GM19023 (cell line): ENCODE measurements around the gene CYTH1.
"Not testable (repeated sequence)": the region's sequence is repeated elsewhere in the genome, so short reads cannot be mapped to it uniquely, and the experiment has no call there.

Experiments
- ATAC-seq: cut with Tn5 transposase; IDR thresholded peaks from one replicate; pipeline ENCODE4 v1.9.1; 2021; ENCODE audit warnings: mild to moderate bottlenecking, moderate library complexity; ENCODE audit not compliant: unreplicated experiment

CYTH1 gene

DNA sequence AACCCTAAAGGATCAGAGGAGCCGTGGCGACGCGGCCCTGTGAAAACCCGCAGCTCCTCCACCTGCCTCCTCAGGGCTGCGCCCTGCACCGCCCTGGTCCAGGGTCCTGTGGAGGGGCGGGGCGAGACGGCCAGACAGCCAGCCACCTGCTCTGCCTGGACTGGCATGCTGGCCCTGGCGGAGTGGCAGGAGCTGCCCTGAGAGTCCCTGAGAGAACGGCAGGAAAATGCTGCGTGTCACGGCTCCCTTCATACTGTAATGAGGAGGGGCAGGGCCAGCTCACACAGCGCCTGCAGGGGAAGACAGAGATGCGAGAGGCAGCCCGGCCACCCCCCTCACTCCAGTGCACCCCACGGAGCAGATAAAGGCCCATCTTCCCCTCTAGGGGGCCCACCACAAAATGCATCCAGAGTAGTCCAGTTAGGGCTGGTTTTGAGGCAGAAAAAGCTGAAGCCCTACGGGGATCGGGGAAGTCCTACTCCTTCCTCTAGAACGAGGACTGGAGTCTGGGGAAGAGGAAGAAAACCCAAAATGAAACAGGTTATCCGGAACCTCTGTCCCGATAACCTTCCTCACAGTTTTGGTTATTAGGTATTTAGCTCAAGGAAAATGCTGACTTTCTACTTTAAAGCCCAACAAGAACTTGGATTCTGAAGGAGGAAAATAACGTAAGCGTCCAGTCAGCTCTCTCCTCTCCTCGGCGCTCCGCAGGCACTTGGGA lies 107.3 kb downstream of the CYTH1 start:
- ATAC-seq: no peak

DNA sequence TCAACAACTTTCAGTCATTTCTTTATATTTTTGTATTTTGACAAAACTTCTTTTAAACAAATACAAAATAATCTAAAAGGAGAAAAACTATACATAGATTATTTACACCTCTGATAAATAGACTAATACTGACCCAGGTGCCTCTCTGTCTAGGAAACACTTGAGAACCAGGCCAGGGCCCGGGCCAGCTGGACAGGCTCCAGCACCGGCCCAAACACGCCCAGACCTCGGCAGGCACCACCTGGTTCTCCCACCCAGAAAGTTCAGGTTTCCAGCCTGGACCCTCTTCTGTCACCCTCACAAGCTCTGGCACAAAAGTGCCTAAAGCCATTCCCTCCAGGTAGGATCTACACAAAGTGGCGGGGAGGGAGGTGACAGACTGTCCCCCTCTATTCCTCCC lies 107.9 kb downstream of the CYTH1 start:
- no peak for ATAC-seq

DNA sequence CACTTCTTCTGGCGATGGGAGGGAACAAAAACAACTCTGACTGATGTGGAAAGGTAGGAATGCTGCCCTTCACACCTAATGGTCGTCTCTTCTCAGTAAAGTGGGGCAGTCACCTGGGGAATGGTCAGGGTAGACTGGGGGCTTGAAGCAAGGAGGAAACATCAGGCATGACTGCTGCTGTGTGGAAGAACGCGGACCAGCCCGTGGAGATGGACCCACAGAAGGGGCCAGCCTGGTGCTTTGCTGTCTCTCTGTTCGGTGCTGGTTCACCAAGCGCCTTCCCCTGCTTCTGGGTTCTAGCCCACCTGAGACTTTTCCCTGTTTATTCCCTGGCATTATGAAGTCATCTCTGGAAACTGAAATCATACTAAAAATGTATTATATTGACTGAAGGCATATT lies 108.7 kb downstream of the CYTH1 start:
- ATAC-seq: no peak

DNA sequence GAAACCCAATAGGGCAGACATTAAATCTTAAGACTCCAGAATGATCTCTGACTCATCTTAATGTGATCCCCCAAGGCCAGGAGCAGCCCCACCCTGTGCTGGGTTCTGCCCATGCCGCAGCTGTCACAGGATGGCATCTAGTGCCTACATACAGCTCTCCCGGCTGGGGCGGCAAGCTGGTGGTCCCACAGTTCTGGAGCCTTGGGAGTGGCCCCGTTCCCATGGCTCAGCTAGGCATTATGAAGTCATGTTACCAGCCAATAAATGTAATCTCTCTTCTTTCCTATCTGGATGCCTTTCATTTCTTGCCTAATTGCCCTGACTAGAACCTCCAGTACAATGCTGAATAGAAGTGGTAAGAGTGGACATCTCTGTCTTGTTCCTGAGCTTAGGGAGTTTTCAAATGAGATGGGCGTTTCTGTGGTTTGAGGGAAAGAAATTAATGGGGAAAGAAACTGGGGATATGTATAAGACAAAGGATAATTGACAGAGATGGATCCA lies 109.2 kb downstream of the CYTH1 start:
- ATAC-seq: no peak

DNA sequence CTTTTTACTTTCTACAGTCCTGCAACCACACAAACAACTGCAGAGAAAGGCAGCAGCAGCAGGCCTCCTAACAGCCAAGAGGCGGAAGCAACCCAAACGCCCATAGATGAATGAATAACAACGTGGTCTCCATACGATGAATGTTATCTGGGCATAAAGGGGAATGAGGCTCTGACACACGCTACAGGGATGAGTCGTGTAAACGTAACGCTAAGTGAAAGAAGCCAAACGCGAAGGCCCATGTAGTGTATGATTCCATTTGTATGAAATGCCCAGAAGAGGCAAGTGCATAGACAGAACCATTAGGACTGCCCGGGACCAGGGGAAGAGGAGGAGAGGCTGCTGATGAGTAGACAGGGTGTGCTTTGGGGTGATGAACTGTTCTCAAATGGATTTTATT lies 110.1 kb downstream of the CYTH1 start:
- no peak for ATAC-seq

DNA sequence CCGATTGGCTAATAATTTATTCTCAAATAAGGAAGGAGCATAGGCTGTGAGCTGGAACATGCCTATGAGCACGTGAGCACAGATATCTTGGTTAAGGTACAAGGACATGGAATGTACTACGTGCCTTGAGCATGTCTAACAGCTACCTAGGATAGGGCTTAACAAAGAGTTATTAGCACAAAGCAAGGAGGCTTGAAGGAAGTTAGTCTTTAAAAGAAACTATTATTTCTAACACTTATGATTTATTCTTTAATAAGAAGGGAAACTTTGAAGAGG lies 110.4 kb downstream of the CYTH1 start:
- ATAC-seq: not testable (repeated sequence)

DNA sequence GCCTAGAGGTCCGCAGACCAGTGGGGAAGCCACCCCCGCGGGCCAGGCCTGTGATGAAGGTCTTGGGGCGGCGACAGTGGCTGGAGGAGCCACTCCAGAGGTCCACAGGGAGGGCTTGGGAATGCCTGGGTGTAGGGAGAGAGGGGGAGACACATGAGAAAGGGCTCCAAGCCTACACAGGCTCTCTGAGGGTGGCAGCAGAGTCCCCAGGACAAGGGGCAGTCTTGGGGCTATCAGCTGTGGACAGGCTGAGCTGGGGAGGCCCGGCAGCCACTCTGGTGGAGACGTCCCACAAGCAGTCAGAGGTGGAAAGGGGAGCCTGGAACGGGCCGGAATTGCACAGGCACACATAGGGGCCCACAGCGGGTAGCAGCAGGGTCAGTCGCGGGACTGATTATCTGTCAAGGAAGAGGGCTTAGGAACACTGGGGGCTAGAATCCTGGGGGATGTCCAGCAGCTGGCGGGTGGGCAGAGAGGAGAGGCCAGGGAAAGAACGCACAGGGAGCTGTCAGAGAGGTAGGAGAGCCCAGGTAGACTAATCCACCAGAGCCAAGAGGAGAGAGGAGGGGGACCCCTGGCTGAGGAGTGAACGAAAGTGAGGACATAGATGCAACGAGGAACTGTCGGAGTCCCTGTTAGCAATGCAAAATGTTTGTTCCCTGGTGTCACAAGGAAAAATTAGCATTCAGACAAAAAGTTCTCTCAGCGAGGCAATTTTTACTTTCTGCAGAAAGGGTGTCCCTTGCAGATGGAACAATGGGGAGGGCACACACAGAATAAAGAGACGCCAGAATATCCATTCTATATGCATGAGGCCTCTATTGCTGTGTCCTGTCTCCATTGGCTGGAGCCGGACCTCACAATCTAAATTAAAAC lies 111.0 kb downstream of the CYTH1 start:
- no peak for ATAC-seq

DNA sequence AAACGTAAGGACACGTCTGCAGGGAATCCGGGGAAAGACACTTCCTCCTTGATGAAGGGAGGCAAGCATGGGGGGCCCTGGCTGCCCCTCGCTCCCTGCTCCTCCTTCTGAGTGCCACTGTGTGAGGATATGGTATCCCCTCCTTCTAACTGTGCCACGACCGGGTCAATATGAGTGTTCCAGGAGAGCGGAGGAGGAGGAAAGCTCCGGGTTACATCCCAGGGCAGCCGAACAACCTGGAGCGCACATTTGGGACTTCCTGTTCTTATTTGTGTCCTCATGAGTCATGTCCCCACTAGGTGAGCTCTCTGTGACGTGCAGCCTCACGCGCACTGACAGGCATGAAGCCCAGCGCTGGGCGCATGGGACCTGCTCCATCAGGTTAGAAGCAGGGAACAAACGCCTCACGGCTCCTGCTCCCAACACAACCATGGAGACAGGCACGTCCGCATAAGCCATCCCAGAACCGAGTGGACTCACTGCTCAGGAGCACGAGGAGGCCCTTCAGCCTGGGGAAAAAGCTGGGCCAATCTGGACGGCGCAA lies 112.0 kb downstream of the CYTH1 start:
- no peak for ATAC-seq

DNA sequence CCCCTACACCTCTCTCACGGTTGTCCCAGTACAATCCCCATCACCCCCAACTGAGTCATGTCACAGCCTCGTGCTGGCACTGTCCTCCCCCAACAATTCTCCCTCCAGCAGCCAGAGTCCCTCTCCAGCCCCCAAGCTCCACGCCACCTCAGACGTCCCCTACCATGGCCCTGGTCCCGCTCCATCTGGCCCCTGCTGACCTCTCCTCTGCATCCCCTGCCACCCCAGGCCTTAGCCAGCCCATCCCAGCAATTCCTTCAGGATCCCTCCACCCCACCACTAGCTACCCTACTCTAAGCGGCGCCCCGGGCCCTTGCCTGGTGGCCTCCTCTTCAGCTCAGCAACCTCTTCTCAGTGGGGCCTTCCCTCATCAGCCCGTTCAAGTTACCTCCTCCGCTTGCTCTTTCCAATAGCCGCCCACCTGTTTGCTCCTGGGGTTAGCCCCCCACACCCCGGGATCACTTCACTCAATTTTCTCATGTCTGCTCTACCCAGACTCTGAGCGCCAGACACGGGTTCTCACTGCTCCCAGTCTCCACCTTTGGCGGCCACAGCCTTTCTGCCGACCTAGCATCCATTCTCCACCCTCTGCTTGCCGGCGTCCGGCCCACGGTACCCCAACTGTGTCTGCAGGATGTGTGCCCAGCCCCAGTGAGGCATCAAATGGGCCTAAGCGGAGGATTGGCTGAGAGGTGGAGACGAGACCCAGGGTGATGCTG lies 112.7 kb downstream of the CYTH1 start:
- ATAC-seq: no peak

DNA sequence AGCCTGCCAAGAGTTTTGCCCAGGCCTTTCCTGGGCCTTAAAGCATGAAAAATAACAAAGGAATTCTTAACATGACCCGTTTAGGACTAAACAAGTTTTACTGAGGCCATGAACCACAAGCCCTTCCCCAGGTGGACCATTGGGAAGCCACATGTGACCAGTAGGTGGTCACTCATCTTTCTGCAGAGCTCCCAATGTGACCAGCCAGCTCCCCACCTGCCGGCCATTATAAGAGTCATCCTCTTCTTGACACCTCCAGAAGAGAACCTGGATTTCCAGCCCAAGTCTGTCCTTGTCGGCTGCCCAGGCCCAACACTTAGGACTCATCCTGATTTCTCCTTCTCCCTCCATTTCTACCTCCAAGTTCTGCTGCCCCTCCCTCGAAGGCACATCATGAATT lies 113.2 kb downstream of the CYTH1 start:
- no peak for ATAC-seq

DNA sequence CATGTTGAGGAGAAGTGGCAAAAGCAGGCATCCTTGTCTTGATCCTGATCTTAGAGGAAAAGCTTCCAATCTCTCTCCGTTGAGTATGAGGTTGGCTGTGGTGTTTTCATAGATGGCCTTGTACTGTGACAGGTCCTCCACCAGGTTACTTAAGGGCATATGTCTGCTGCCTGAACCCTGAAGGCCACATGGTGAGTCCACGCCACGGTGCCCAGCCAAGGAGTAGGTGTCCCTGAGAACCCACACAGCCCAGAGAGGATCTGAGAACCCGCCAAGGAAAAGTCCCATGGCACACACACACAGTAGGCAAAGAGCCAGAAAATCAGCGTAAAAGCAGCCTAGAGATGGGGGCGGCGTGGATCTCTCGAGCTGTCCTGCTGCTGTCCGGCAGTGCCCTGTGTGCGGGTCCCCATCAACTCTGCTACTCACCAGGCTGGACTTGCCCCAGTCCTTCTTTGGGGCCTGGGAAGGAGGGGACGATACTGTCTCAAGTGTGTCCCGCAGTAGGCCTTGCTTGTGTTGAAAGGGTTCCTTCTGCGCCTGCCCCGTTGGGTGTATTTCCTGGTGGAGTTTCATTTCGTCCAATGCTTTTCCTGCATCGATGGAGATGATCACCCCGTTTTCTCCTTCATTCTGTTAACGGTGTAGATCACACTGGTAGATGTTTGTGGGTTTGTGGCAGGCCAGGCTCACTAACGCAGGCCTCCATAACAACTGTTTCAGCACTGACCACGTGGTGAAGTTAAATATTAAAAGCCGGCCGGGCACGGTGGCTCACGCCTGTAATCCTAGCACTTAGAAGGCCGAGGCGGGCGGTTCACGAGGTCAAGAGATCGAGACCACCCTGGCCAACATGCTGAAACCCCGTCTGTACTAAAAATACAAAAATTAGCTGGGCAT lies 114.1 kb downstream of the CYTH1 start:
- ATAC-seq: no peak

DNA sequence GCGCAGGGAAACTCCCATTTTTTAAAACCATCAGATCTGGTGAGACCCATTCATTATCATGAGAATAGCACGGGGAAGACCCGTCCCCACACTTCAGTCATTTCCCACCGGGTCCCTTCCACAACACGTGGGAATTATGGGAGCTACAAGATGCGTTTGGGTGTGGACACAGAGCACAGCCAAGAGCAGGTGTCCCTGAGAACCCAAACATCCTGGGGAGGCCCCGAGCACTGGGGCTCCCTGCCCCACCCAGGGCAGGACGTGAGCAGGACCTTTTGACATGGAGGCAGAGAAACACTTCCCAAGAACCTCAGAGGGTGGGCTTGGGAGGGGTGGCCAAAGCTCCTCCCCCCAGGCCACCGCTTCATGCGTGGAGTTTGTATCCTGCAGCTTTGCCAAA lies 115.0 kb downstream of the CYTH1 start:
- ATAC-seq: no peak

DNA sequence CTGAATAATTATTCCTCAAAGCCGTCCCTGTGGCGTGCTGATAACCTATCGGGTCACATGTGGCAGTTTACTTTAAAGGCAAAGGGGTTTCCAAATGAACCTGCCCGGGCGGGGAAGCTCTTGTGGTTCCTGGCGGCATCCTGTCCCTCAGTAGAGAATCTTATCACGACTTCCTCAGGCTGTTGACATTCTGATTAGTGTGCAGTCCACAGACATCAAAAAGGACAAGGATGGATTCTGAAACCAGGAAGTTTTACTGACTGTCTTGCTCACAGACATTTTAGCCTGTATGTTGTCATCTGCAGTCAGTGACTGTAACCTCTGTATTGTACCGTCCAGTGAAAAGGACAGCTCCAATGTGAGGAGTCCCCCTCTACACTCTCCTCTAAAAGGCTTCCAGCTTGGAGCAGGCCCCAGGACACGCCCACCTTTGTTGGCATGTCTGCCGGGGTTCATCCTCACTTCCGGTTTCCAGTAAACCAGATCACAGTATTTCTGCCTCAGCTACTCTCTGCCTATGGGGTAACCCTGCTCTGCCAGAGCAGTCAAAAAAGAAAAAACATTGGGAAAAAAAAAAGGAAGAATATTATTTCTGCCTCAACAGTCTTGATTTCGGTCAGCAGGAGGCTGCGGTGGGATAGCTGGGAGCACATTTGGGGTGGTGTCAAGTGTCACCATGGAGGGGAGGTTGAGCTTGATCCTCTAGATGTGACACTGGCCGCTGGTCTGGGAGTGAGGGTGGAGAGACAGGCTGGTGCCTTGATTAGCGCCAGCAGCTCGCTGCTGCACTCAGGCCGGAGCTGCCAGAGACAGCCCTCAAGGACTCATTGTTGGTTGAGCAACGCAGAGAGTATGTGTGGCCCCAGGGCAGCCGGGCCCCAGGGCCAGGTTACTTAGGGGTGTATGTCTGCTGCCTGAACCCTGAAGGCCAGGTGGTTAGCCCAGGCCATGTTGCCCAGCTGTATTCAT lies 115.8 kb downstream of the CYTH1 start:
- no peak for ATAC-seq

DNA sequence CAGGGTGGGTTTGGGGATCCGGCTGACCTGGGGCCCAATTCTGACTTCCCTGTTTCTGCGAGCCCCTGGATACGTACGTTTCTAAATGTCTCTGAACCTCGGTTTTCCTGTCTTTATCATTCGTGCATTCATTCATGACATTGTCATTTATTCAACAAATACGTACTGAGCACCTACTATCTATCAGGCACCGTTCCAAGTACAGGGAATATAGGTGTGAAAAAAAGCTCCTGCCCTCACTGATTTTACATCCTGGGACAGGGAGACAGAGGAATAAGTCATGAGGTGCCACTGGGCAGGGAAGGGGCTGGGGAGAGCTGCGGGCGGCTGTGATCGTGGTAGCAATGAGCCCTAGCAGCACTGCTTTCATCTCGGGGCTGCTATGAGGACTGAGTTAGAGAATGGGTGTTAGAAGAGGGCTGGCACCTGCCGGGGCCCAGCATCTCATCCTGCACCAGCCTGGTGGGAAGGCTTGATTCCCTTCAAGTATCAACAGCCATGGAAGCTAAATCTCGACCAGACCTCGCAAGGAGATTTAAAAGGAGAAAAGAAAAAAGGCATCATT lies 116.6 kb downstream of the CYTH1 start:
- ATAC-seq: no peak

DNA sequence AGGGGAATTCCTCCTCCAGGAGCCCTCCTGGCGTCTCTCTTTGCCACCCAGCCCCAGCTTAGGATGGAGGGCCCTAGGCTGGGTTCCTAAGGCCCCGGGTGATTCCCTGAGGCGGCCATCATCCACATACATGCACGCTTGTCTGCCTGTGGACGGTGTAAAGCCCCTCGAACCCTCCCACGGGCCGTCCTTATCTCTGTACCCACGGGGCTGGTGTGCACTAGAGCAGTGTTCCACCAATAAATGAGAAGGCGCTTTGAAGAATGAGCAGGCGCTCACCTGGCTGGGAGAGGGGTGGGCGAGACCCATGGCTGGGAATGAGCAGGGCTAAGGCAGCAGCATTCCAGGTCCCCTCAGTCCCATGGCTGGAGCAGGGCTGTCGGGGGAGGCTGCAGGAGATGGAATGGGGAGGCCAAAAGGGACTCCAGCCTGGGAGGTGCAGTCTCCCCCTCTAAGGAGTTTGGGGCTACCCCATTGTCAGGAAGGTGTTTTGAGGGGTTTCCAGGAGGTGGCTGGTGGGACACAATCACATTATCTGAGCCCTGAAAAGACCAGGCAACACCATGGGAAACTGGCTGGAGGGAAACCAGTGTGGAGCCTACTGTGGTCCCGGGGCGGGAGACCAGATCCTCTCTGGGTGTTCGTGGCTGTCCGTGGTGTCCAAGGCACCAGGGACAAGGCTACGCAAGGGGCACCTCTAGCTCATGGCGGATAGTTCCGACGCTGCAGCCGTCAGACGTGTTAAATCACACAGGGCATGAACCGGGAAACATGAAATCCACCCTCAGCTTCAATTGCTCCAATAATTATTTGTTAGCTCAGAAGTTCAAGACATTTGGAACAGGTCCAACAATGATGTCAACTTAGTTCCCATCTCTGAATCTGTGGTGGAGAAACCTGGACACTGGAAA lies 117.3 kb downstream of the CYTH1 start:
- ATAC-seq: no peak

DNA sequence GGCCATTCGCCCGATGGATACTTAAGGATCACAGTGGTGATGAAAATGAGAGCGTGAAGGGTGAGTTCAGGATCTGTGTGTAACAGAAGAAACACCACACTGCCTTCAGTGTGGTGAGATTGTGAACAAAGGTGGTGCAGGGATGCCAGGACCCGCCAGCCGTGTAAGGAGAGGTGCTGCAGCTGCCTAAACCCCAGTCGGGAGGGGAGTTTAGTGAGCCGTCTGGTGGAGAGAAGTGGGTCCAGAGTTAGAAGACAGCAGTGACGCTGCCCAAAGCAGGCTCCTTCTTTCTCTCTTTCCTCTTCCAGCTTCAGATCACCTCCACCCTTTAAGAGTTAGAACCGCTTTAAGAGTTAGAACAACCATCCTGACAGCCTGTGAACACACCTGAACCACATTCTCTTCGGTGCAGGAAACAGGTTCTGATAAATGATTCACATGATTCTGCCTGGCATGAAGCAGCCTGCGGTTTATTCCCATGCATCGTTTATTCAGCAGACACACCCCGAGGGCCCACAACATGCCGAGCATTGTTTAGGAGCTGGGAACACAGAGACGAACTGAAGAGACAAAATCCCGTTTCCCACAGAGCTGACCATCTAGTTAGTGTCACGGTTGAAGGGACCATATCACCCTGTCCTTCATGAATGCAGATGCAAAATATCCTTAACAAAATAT lies 120.8 kb downstream of the CYTH1 start:
- no peak for ATAC-seq

DNA sequence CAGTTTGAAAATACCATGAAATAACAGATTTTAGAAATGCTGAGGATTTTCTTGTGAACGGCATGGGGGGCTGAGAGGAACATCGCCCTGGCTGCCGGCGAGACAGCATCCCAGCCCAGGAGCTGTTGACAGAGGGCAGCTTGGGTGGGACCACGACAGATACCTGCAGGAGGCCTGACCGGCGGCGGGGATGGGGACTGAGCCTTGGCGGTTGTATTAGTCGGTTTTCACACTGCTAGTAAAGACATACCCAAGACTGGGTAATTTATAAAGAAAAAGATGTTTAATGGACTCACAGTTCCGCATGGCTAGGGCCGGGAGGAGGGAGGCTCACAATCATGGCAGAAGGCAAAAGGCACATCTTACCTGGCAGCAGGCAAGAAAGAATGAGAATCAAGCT lies 122.5 kb downstream of the CYTH1 start:
- no peak for ATAC-seq
